Hematopoietic multipotent progenitor cell treated with erythropoietin and hydrocortisone succinate and interleukin-3 and kit ligand, for 6 days (in vitro differentiated cells): ENCODE results near the gene SMCO1.
"Not testable (repeated sequence)": the region's sequence is repeated elsewhere in the genome, so short reads cannot be mapped to it uniquely, and the experiment has no call there.

Experiments used
- DNase-seq: peaks from one replicate; pipeline ENCODE4 v3.0.0-alpha.2; 2015

Gene SMCO1

GRCh38 chr3:196486263-196486662, 28.9 kb downstream of the SMCO1 start:
- DNase-seq = peak; percentile 54

- DNase-seq = no peak
Observed at GRCh38 chr3:196477678-196478077, 37.5 kb downstream of the SMCO1 start.

DNA sequence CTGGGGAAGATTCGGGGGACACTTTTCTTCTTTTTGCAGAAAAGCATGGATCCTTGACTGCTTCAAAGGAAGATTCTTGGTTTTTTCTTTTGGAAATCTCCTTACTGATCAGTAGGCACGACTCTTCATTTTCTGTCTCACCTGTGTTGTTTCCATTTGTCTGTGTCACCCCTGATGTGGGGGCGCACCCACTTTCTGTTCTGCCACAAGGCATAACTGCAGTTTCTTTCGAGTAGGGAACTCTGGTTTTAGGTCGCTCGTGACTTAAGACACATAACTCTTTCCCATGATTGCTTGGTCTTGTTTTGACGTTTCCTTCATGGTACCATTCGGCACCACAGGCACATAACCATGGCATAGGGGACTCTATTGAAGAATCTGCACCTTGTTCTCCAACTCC, 42.9 kb downstream of the SMCO1 start:
- no peak for DNase-seq

- no peak for DNase-seq
Observed at GRCh38 chr3:196471551-196471950, 43.6 kb downstream of the SMCO1 start.

- DNase-seq = not testable (repeated sequence)
Observed at GRCh38 chr3:196470182-196470581, 45.0 kb downstream of the SMCO1 start.

GRCh38 chr3:196463804-196464203, 51.3 kb downstream of the SMCO1 start:
- DNase-seq = no peak

DNA sequence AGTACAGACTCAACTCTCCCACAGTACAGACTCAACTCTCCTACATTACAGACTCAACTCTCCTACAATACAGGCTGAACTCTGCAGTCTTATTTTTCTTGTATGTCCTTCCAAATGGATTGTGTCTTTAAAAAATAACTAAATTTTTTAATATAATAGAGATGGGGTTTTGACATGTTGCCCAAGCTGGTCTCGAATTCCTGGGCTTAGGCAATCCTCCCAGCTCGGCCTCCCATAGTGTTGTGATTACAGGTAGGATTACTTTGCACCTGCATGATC, 51.7 kb downstream of the SMCO1 start:
- DNase-seq = no peak

DNA sequence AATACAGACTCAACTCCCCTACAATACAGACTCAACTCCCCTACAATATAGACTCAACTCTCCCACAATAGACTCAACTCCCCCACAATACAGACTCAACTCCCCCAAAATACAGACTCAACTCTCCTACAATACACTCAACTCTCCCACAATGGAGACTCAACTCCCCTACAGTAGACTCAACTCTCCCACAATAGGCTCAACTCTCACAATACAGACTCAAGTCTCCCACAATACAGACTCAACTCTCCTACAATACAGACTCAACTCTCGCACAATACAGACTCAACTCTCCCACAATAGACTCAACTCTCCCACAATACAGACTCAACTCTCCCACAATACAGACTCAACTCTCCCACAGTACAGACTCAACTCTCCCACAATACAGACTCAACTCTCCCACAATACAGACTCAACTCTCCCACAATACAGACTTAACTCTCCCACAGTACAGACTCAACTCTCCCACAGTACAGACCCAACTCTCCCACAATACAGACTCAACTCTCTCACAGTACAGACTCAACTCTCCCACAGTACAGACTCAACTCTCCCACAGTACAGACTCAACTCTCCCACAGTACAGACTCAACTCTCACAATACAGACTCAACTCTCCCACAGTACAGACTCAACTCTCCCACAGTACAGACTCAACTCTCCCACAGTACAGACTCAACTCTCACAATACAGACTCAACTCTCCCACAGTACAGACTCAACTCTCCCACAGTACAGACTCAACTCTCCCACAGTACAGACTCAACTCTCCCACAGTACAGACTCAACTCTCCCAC, 52.3 kb downstream of the SMCO1 start:
- not testable (repeated sequence) for DNase-seq

DNA sequence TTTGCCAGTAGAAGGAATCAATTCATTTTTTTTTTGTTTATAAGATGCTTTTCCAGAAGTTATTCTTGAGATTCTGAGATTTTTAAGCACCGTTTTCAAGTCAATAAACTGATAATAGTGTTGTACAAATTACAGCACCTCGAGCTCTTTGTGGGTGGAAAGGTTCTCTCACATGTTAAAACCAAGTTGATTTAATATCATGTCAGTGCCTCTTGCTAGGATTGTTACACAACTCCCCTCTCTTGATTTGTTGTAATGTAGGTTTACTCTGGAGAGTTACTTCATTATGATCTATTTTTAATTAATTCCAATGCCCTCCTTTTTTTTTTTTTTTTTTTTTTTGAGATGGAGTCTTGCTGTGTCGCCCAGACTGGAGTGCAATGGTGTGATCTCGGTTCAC, 57.1 kb downstream of the SMCO1 start:
- no peak for DNase-seq

DNA sequence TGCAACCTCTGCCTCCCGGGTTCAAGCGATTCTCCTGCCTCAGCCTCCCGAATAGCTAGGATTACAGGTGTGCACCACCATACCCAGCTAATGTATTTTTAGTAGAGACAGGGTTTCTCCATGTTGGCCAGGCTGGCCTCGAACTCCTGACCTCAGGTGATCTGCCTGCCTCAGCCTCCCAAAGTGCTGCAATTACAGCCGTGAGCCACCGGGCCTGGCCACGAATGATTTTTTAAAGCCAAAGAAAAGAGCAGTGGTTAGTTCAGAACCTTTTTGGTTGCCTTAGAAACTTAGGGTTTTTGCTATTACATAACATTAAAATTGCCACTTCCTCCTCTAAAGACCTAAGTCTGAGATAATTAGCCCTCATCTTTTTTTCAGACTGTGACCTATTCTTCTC, 57.7 kb downstream of the SMCO1 start:
- DNase-seq = peak; percentile 73
